PC-9 (cell line): ENCODE measurements around the gene TRIM10. TPM values are rescaled to one million over a fixed set of nuclear protein-coding genes. Genes with fewer than 3 reads are reported as not detected.

Source experiments
- BruUV-seq: library from RNA; stranded (reverse); fragments of 400-500 nt; replicated peaks from 2 replicates; lab custom pipeline; 2021; lab: Mats Ljungman, UMichigan
- CTCF ChIA-PET: fragments of 300-600 bp; sonication (Branson Sonifier 250); formaldehyde crosslinking; loops from one replicate; lab custom pipeline; 2022; ENCODE audit warnings: antibody characterized with exemption; lab: Charles Lee
- POLR2A ChIA-PET: fragments of 300-600 bp; sonication (Branson Sonifier 250); formaldehyde crosslinking; loops from one replicate; lab custom pipeline; 2022; ENCODE audit warnings: antibody characterized with exemption; ENCODE audit not compliant: unreplicated experiment; lab: Charles Lee
- DNase-seq, 2 experiments: peaks; one replicate each; pipeline versions ENCODE4 v3.0.0 to v3.0.0-alpha.2; 2015 to 2022; ENCODE audit warnings: mixed read lengths in 1 of 2
- H2AFZ ChIP-seq: fragments of 200-600 bp; sonication (generic); 2 replicates; pipeline ENCODE4 v1.8.1; 2017; ENCODE audit warnings: antibody characterized with exemption
- H3F3A ChIP-seq: fragments of 200-600 bp; sonication (generic); 2 replicates; pipeline ENCODE4 v1.8.1; 2017; ENCODE audit warnings: antibody characterized with exemption, mild to moderate bottlenecking, low read depth; ENCODE audit not compliant: insufficient read depth
- H3K27ac ChIP-seq: fragments of 200-600 bp; sonication (generic); 2 replicates; pipeline ENCODE4 v1.6.1; 2016; ENCODE audit warnings: mixed run types
- H3K27me3 ChIP-seq: fragments of 200-600 bp; sonication (generic); 2 replicates; pipeline ENCODE4 v1.6.1; 2016; ENCODE audit warnings: low read depth, mixed run types; ENCODE audit not compliant: insufficient read depth
- H3K36me3 ChIP-seq: fragments of 200-600 bp; sonication (generic); 2 replicates; pipeline ENCODE4 v1.6.1; 2016; ENCODE audit warnings: low read depth, mixed run types
- H3K4me1 ChIP-seq: fragments of 200-600 bp; sonication (generic); replicated peaks from 2 replicates; pipeline ENCODE4 v1.6.1; 2016; ENCODE audit warnings: mixed run types; ENCODE audit not compliant: insufficient read depth
- H3K4me2 ChIP-seq: fragments of 200-600 bp; sonication (generic); 2 replicates; pipeline ENCODE4 v1.6.1; 2017; ENCODE audit warnings: mixed run types
- H3K4me3 ChIP-seq: fragments of 200-600 bp; sonication (generic); 2 replicates; pipeline ENCODE4 v1.6.1; 2016; ENCODE audit warnings: mixed run types
- H3K79me2 ChIP-seq: fragments of 200-600 bp; sonication (generic); 2 replicates; pipeline ENCODE4 v1.6.1; 2017; ENCODE audit warnings: low read depth, mixed run types
- H3K9me2 ChIP-seq: fragments of 200-600 bp; sonication (generic); 2 replicates; pipeline ENCODE4 v1.8.1; 2017; ENCODE audit warnings: mild to moderate bottlenecking; ENCODE audit not compliant: insufficient read depth
- H3K9me3 ChIP-seq: fragments of 200-600 bp; sonication (generic); 2 replicates; pipeline ENCODE4 v1.8.1; 2016; ENCODE audit warnings: low read depth; ENCODE audit not compliant: insufficient read depth
- H4K20me1 ChIP-seq: fragments of 200-600 bp; sonication (generic); 2 replicates; pipeline ENCODE4 v1.8.1; 2017; ENCODE audit not compliant: insufficient read depth
- EZH2 ChIP-seq: fragments of 200-600 bp; sonication (generic); IDR thresholded peaks from 2 replicates; pipeline ENCODE4 v1.8.0; 2017; ENCODE audit warnings: antibody characterized with exemption, low read depth
- intact Hi-C: fragments of 100-400 bp; cut with micrococcal nuclease; formaldehyde crosslinking; loops from one replicate; pipeline ENCODE4 v1.10.0; 2022; ENCODE audit not compliant: unreplicated experiment
- total RNA-seq: library from RNA; stranded (reverse); gene quantifications from 2 replicates; pipeline ENCODE4 v1.2.3, GENCODE V29; 2021
- TF ChIP-seq, protein P1 (sequence below): fragments of 200-600 bp; sonication (generic); conservative IDR thresholded peaks from 2 replicates; pipeline ENCODE4 v1.6.1; 2017; ENCODE audit warnings: mixed run types, antibody characterized with exemption, mild to moderate bottlenecking, moderate library complexity

Gene TRIM10
- total RNA-seq, 1 experiment from 2014 or later = not detected

DNA sequence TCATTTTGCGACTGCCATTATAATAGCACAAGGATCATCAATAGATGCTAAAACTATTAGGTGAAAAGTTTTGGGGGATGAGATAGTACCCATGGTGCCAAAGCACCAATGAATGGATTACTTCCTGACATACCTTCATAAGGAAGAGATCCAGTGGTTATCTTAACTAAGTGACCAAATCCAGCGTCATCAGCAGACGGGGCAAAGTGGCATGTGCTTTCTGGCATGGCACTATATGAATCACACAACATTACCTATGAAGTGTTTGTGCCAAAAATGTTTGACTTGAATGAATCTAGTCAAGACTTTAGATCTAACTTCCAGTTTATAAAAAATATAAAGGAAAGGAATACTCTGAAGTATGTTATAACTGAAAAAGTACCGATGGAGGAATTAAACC, 41.4 kb upstream of the TRIM10 start:
- Histone ChIP-seq H3K27ac (no peak overlapping the region), H4K20me1 (peaks cover 41% of the 10 kb centered on the region), H3K9me3 (no peaks in the 10 kb centered on the region), H3K4me2 (no peak overlapping the region), H3K4me3 (no peak overlapping the region), H3K79me2 (peaks cover 40% of the 10 kb centered on the region), H3K4me1 (peaks cover 9% of the 10 kb centered on the region), H3K36me3 (peaks cover 20% of the 10 kb centered on the region; the same call in 1 of the 2 replicates), H3F3A (peaks cover 12% of the 10 kb centered on the region; the same call in 1 of the 2 replicates), H3K9me2 (no peaks in the 10 kb centered on the region), H2AFZ (no peak overlapping the region), H3K27me3 (no peaks in the 10 kb centered on the region)
- ChIA-PET POLR2A (no interaction called here), CTCF (interaction anchor here (0.7 kb wide), 1 partner anchor 144 kb away, joined by 3 read pairs; no protein-coding TSS in a partner anchor)
- DNase-seq = no peak
- intact Hi-C loops = no loop called here
- TF ChIP-seq EZH2 = no peak
- TF ChIP-seq, protein P1, sequence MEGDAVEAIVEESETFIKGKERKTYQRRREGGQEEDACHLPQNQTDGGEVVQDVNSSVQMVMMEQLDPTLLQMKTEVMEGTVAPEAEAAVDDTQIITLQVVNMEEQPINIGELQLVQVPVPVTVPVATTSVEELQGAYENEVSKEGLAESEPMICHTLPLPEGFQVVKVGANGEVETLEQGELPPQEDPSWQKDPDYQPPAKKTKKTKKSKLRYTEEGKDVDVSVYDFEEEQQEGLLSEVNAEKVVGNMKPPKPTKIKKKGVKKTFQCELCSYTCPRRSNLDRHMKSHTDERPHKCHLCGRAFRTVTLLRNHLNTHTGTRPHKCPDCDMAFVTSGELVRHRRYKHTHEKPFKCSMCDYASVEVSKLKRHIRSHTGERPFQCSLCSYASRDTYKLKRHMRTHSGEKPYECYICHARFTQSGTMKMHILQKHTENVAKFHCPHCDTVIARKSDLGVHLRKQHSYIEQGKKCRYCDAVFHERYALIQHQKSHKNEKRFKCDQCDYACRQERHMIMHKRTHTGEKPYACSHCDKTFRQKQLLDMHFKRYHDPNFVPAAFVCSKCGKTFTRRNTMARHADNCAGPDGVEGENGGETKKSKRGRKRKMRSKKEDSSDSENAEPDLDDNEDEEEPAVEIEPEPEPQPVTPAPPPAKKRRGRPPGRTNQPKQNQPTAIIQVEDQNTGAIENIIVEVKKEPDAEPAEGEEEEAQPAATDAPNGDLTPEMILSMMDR = no peak
- BruUV-seq = no TSS peak

DNA sequence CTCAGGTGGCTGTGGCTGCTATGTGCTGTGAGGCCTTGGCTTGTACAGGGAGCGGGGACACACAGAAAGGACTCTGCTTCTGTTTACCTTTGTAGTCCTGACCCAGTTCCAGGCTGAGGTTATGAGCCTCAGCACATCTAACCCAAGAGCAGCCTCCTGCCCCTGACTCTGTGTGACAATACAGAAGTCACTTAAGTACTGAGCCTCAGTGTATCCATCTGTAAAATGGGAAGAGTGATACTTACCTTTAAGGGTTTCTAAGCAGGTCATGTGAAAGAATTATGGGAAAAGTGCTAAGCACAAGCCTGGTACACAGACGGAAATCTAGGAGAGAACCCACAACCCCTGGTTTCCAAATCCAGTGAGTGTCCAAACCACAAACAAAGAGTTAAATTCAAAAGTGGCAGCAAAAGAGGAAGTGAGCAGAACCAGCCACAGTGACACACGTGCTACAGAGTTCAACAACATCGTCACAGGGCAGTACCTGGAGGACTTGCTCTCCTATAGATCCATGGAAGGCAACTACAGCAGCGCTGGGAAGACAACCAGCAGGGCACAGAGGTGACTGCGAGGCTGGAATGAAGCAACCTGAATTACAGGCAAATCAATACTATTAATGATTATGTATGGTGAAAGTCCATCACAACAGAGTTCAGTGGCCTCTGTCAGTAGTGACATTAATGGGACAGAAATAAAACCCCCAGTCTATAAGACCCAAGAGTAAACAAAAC, 39.7 kb upstream of the TRIM10 start:
- H2AFZ ChIP-seq = no peak overlapping the region
- H4K20me1 ChIP-seq = peaks cover 30% of the 10 kb centered on the region
- no peaks in the 10 kb centered on the region for H3K9me3 ChIP-seq
- DNase-seq = no peak
- intact Hi-C loops = no loop called here
- CTCF ChIA-PET = no interaction called here
- H3K4me1 ChIP-seq = no peaks in the 10 kb centered on the region
- H3K9me2 ChIP-seq = no peaks in the 10 kb centered on the region
- no peaks in the 10 kb centered on the region for H3K27me3 ChIP-seq
- peaks cover 25% of the 10 kb centered on the region for H3K79me2 ChIP-seq
- POLR2A ChIA-PET = no interaction called here
- no peaks in the 10 kb centered on the region for H3F3A ChIP-seq
- BruUV-seq = no TSS peak
- TF ChIP-seq EZH2 = no peak
- TF ChIP-seq, protein P1 = no peak
- peaks cover 13% of the 10 kb centered on the region; the same call in 1 of the 2 replicates for H3K36me3 ChIP-seq
- H3K4me2 ChIP-seq = no peak overlapping the region
- no peak overlapping the region for H3K4me3 ChIP-seq
- H3K27ac ChIP-seq = no peak overlapping the region

DNA sequence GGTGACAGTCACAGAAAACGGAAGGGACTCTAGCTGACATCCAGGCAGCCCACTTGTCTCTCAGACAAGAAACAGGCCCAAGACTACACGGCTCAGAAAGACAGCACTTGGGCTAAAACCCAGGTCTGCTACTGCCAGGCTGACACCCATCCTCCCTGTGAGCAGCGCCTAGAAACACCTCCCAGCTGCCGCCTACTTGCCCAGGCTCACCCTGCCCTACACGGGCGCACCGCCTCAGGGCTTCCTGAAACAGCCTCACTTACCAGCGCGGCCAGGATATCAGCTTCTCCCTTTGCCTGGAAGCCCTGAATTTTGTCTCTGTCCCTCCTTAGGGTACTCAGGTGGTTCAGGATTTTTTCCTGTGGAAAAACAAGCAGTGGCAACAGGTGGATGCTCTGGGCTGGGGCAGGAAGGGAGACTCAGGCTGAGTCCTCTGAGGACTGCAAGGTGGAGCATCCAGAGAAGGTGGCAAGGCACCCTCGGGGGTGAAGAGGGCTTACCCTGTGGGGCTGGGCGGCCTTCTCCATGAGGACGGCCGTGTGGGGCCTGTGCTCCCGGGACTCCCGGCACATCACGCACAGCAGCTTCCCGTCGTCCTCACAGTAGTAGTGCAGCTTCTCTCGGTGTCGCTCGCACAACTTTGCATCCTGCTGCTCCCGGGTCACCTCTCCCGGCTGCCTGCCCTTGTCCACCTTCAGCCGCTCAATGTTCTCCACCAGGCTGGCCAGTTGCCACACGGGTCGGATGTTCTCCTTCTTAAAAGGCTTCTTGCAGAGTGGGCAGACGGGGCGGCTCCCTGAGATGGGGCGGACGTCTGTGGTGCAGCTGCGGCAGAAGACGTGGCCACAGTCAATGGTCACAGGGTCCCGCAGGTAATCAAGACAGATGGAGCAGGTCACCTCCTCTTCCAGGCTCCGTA, 37.4 kb upstream of the TRIM10 start:
- H3K4me1 ChIP-seq = no peaks in the 10 kb centered on the region
- no peaks in the 10 kb centered on the region for H3K27me3 ChIP-seq
- CTCF ChIA-PET = no interaction called here
- peaks cover 13% of the 10 kb centered on the region for H3K36me3 ChIP-seq
- POLR2A ChIA-PET = no interaction called here
- no peak overlapping the region for H3K4me3 ChIP-seq
- H3K4me2 ChIP-seq = no peak overlapping the region
- H3K9me3 ChIP-seq = no peaks in the 10 kb centered on the region
- no TSS peak for BruUV-seq
- DNase-seq = no peak
- H4K20me1 ChIP-seq = peaks cover 20% of the 10 kb centered on the region
- intact Hi-C loops = no loop called here
- H3K27ac ChIP-seq = no peak overlapping the region
- H2AFZ ChIP-seq = no peak overlapping the region
- no peaks in the 10 kb centered on the region for H3K9me2 ChIP-seq
- TF ChIP-seq, protein P1 = no peak
- TF ChIP-seq EZH2 = no peak
- peaks cover 3% of the 10 kb centered on the region; the same call in 1 of the 2 replicates for H3K79me2 ChIP-seq
- no peaks in the 10 kb centered on the region for H3F3A ChIP-seq
